ENCODE data around the gene NSD1. TPM values are rescaled to one million over a fixed set of nuclear protein-coding genes. Genes with fewer than 3 reads are reported as not detected.

Gene NSD1
- total RNA-seq, 2 experiments from 2014 or later: 87.6 to 93.3 TPM

DNA sequence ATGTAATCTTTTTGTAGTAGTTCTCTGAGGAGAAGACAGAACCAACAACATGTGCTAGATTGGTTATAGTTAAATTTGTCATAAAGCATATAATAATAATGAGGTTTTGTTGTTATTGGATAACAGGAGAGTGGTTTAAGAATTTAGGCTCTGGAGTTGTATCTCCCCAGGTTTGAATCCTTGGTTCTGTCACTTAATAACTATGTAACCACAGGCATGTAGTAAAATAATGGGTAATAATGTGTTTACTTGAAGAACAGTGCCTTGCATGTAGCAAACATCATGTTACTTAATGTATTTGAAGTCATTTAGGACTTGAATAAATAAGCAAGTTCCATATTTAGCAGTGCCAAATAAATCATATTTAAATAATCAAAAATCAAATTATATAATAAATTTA lies 55.8 kb downstream of the NSD1 start:
- ATAC-seq (ENCODE audit: poor library complexity): no peak
- peak overlapping the region; percentile 77 for H3K27ac Mint-ChIP-seq
- peaks cover 40% of the 10 kb centered on the region for H3K36me3 Mint-ChIP-seq (ENCODE audit: low read depth)
- DNase-seq: no peak
- intact Hi-C loops (cut with DNase I, micrococcal nuclease): no loop called here
- H3K4me3 Mint-ChIP-seq: no peak overlapping the region
- CTCF ChIA-PET: interaction anchor here (2.4 kb wide), 1 partner anchor 75 kb away, joined by 7 read pairs; no protein-coding TSS in a partner anchor
- H3K27me3 Mint-ChIP-seq: no peaks in the 10 kb centered on the region
- Histone ChIP-seq H3K27me3 (ENCODE audit: control insufficient read depth in 1 of 2, insufficient read depth in 2 of 2, low read length in 2 of 2) (no peaks in the 10 kb centered on the region), H3K4me3 (ENCODE audit: low read length) (no peak overlapping the region), H3K36me3 (ENCODE audit: insufficient read depth, low read length) (peaks cover 35% of the 10 kb centered on the region), H3K4me1 (ENCODE audit: insufficient read depth, low read length) (peaks cover 2% of the 10 kb centered on the region), H3K27ac (ENCODE audit: low read depth in 1 of 2, low read length in 2 of 2) (no peak overlapping the region), H3K9me3 (ENCODE audit: control insufficient read depth in 1 of 2, insufficient read depth in 1 of 2, low read length in 2 of 2) (no peaks in the 10 kb centered on the region)
- no peaks in the 10 kb centered on the region for H3K9me3 Mint-ChIP-seq
- POLR2A ChIA-PET: no interaction called here
- TF ChIP-seq, protein P1, sequence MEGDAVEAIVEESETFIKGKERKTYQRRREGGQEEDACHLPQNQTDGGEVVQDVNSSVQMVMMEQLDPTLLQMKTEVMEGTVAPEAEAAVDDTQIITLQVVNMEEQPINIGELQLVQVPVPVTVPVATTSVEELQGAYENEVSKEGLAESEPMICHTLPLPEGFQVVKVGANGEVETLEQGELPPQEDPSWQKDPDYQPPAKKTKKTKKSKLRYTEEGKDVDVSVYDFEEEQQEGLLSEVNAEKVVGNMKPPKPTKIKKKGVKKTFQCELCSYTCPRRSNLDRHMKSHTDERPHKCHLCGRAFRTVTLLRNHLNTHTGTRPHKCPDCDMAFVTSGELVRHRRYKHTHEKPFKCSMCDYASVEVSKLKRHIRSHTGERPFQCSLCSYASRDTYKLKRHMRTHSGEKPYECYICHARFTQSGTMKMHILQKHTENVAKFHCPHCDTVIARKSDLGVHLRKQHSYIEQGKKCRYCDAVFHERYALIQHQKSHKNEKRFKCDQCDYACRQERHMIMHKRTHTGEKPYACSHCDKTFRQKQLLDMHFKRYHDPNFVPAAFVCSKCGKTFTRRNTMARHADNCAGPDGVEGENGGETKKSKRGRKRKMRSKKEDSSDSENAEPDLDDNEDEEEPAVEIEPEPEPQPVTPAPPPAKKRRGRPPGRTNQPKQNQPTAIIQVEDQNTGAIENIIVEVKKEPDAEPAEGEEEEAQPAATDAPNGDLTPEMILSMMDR (IDR thresholded peaks at IDR 0.05): no peak
- peaks cover 37% of the 10 kb centered on the region for H3K4me1 Mint-ChIP-seq (ENCODE audit: low read depth)

- H3K27ac Mint-ChIP-seq: peak overlapping the region; percentile 77
- ChIA-PET POLR2A (no interaction called here), CTCF (no interaction called here)
- Histone ChIP-seq H3K4me1 (ENCODE audit: insufficient read depth, low read length) (no peaks in the 10 kb centered on the region), H3K36me3 (ENCODE audit: insufficient read depth, low read length) (peaks cover 40% of the 10 kb centered on the region), H3K9me3 (ENCODE audit: control insufficient read depth in 1 of 2, insufficient read depth in 1 of 2, low read length in 2 of 2) (no peaks in the 10 kb centered on the region), H3K4me3 (ENCODE audit: low read length) (no peak overlapping the region), H3K27me3 (ENCODE audit: control insufficient read depth in 1 of 2, insufficient read depth in 2 of 2, low read length in 2 of 2) (no peaks in the 10 kb centered on the region), H3K27ac (ENCODE audit: low read depth in 1 of 2, low read length in 2 of 2) (no peak overlapping the region)
- H3K27me3 Mint-ChIP-seq: no peaks in the 10 kb centered on the region
- intact Hi-C loops (cut with DNase I, micrococcal nuclease): no loop called here
- H3K36me3 Mint-ChIP-seq (ENCODE audit: low read depth): peaks cover 43% of the 10 kb centered on the region
- DNase-seq (no peak), ATAC-seq (ENCODE audit: poor library complexity) (no peak)
- H3K4me3 Mint-ChIP-seq: no peak overlapping the region
- H3K9me3 Mint-ChIP-seq: no peaks in the 10 kb centered on the region
- peaks cover 32% of the 10 kb centered on the region for H3K4me1 Mint-ChIP-seq (ENCODE audit: low read depth)
- TF ChIP-seq, protein P1 (IDR thresholded peaks at IDR 0.05): no peak
These were observed 56.4 kb downstream of the NSD1 start for GRCh38 chr5:177189965-177190364.

DNA sequence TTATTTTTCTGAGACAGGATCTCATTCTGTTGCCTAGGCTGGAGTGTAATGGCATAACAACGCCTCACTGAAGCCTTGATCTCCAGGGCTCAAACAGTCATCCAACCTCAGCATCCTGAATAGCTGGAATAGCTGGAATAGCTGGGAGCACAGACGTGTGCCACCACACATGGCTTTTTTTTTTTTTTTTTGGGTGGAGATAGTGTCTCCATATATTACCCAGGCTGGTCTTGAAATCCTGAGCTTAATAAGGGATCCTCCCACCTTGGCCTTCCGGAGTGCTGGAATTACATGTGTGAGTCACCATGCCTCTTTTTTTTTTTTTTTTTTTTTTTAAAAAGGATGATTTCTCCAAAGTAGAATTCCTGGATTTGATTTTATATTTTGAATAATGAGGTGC lies 60.7 kb downstream of the NSD1 start:
- CTCF ChIA-PET: interaction anchor here (0.7 kb wide), 1 partner anchor 66 kb away, joined by 3 read pairs; no protein-coding TSS in a partner anchor

More for the DNA sequence above, 60.7 kb downstream of the NSD1 start:
- Histone ChIP-seq H3K9me3 (ENCODE audit: control insufficient read depth in 1 of 2, insufficient read depth in 1 of 2, low read length in 2 of 2) (no peaks in the 10 kb centered on the region), H3K4me1 (ENCODE audit: insufficient read depth, low read length) (no peaks in the 10 kb centered on the region), H3K4me3 (ENCODE audit: low read length) (no peak overlapping the region), H3K27ac (ENCODE audit: low read depth in 1 of 2, low read length in 2 of 2) (no peak overlapping the region), H3K27me3 (ENCODE audit: control insufficient read depth in 1 of 2, insufficient read depth in 2 of 2, low read length in 2 of 2) (no peaks in the 10 kb centered on the region), H3K36me3 (ENCODE audit: insufficient read depth, low read length) (peaks cover 61% of the 10 kb centered on the region)
- peaks cover 17% of the 10 kb centered on the region for H3K4me1 Mint-ChIP-seq (ENCODE audit: low read depth)
- ATAC-seq (ENCODE audit: poor library complexity) (no peak), DNase-seq (no peak)
- POLR2A ChIA-PET: interaction anchor here (0.6 to 1.1 kb wide), 2 partner anchors 41 to 274 kb away, joined by 3 to 4 read pairs; no protein-coding TSS in a partner anchor
- H3K9me3 Mint-ChIP-seq: no peaks in the 10 kb centered on the region
- no peak overlapping the region for H3K27ac Mint-ChIP-seq
- H3K27me3 Mint-ChIP-seq: no peaks in the 10 kb centered on the region
- no peak overlapping the region for H3K4me3 Mint-ChIP-seq
- peaks cover 61% of the 10 kb centered on the region for H3K36me3 Mint-ChIP-seq (ENCODE audit: low read depth)
- TF ChIP-seq, protein P1 (IDR thresholded peaks at IDR 0.05): no peak
- intact Hi-C loops (cut with DNase I, micrococcal nuclease): no loop called here

Measured in CD4-positive, alpha-beta T cell (primary cell).